Skeletal muscle satellite cell (primary cell): Measurements from ENCODE around the gene LIN7A.

Experiments
- H3K27me3 ChIP-seq: 2 replicates; pipeline ENCODE4 v1.7.0; 2013; ENCODE audit warnings: low read length; ENCODE audit not compliant: control insufficient read depth, insufficient read depth
- H3K36me3 ChIP-seq: 2 replicates; pipeline ENCODE4 v1.7.0; 2013; ENCODE audit warnings: mild to moderate bottlenecking, control low read depth, low read length; ENCODE audit not compliant: insufficient read depth
- H3K4me1 ChIP-seq: 2 replicates; pipeline ENCODE4 v1.7.0; 2013; ENCODE audit warnings: low read length; ENCODE audit not compliant: control insufficient read depth, insufficient read depth
- H3K4me2 ChIP-seq: 2 replicates; pipeline ENCODE4 v1.7.0; 2013; ENCODE audit warnings: mild to moderate bottlenecking, low read length
- H3K4me3 ChIP-seq: 2 replicates; pipeline ENCODE4 v1.7.0; 2013; ENCODE audit warnings: low read length
- H3K9ac ChIP-seq: 2 replicates; pipeline ENCODE4 v1.7.0; 2013; ENCODE audit warnings: mild to moderate bottlenecking, low read depth, low read length, moderate library complexity
- H3K9me3 ChIP-seq: replicated peaks from 2 replicates; pipeline ENCODE4 v1.7.0; 2013; ENCODE audit warnings: mild to moderate bottlenecking, control low read depth, low read length

Gene LIN7A

GRCh38 chr12:80857311-80857710, 80.4 kb downstream of the LIN7A start:
- Histone ChIP-seq H3K36me3 (no peaks in the 10 kb centered on the region), H3K27me3 (no peaks in the 10 kb centered on the region), H3K4me1 (peaks cover 30% of the 10 kb centered on the region), H3K9ac (no peak overlapping the region), H3K4me3 (no peak overlapping the region), H3K4me2 (no peak overlapping the region), H3K9me3 (no peaks in the 10 kb centered on the region)

DNA sequence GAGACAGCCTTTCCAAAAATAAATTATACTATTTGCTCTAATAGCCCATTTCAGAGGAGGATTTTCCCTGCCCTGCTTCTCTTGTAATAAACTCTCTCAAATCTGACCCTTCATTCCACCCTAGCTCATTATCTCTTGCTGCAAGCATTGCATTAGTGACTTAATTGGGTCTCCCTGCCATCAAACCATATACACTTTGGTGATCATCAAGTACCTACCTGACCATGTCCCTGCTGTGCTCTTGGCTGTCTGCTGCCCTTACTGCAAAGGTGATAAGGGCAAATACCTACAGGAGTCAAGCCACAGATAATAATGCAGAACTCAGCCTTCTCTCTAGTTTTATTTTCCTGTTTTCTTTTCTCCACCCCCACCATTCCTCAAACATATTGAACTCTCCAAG, 88.4 kb downstream of the LIN7A start:
- Histone ChIP-seq H3K9me3 (no peaks in the 10 kb centered on the region), H3K36me3 (no peaks in the 10 kb centered on the region), H3K4me2 (no peak overlapping the region), H3K27me3 (no peaks in the 10 kb centered on the region), H3K4me1 (no peaks in the 10 kb centered on the region), H3K4me3 (no peak overlapping the region), H3K9ac (no peak overlapping the region)

- no peaks in the 10 kb centered on the region for H3K4me1 ChIP-seq
- H3K36me3 ChIP-seq = no peaks in the 10 kb centered on the region
- H3K9ac ChIP-seq = no peak overlapping the region
- no peak overlapping the region for H3K4me3 ChIP-seq
- H3K9me3 ChIP-seq = no peaks in the 10 kb centered on the region
- H3K4me2 ChIP-seq = no peak overlapping the region
- H3K27me3 ChIP-seq = no peaks in the 10 kb centered on the region
These were observed 88.9 kb downstream of the LIN7A start for GRCh38 chr12:80848858-80849257.

DNA sequence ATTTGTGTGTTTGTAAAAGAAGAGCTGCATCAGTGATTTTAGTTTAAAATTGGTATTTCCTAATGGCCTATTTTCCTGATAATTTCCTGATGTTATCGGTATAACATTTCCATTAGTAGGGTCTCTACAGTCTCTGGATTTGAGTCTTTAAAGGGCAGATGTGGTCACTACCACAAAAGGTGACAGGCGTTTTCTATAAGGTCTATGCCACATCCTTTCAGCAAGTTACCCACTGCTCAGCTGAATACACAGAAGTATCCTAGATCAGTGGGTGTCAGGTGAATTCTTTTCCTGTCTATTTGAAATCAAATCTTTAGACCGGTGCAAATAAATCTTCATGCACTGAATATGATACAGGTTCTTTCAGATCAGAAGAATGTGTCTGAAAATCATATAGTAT, 90.2 kb downstream of the LIN7A start:
- Histone ChIP-seq H3K9me3 (no peaks in the 10 kb centered on the region), H3K4me1 (no peaks in the 10 kb centered on the region), H3K4me2 (no peak overlapping the region), H3K36me3 (no peaks in the 10 kb centered on the region), H3K9ac (no peak overlapping the region), H3K4me3 (no peak overlapping the region), H3K27me3 (no peaks in the 10 kb centered on the region)

DNA sequence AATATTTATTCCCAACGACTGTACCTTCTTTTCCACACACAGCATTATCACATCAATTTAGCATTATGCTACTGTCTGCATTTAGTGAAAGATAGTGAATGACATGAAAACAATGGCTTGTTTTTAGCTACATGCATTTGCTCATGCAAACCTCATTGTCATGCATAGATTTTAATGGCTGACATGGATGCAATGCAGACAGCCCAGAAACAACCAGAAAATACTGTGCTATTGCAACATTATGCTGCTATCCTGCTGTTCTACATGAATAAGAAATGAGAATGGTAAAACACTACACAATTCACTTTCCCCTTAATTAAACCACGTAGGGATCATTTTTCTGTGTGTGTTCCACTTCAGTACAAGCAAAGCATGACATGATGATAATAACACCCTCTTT, 90.8 kb downstream of the LIN7A start:
- Histone ChIP-seq H3K9ac (no peak overlapping the region), H3K4me3 (no peak overlapping the region), H3K36me3 (no peaks in the 10 kb centered on the region), H3K9me3 (no peaks in the 10 kb centered on the region), H3K4me2 (no peak overlapping the region), H3K27me3 (no peaks in the 10 kb centered on the region), H3K4me1 (no peaks in the 10 kb centered on the region)

DNA sequence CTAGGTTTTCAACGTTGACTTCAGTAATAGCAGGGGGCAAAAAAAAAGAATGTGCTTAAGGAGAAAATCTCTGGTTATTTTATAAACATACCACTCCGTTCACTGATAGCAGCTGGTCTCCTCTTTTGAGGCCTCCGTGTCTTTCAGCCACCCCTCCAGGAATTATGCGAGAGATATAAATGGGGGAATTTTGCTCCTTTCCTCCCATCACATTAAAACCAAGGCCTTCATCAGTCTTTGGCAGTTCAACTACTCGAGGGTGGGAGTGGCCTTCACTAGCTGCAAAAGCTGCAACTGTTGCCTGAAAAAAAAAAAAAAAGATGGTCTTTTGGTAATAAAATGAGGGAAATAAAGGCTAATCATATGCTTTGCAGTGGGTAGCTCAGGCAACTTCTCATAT, 92.1 kb downstream of the LIN7A start:
- Histone ChIP-seq H3K4me2 (no peak overlapping the region), H3K4me1 (no peaks in the 10 kb centered on the region), H3K4me3 (no peak overlapping the region), H3K36me3 (no peaks in the 10 kb centered on the region), H3K9ac (no peak overlapping the region), H3K27me3 (no peaks in the 10 kb centered on the region), H3K9me3 (no peaks in the 10 kb centered on the region)

GRCh38 chr12:80843969-80844368, 93.8 kb downstream of the LIN7A start:
- Histone ChIP-seq H3K9me3 (no peaks in the 10 kb centered on the region), H3K4me3 (no peak overlapping the region), H3K4me2 (no peak overlapping the region), H3K4me1 (no peaks in the 10 kb centered on the region), H3K27me3 (no peaks in the 10 kb centered on the region), H3K9ac (no peak overlapping the region), H3K36me3 (no peaks in the 10 kb centered on the region)

DNA sequence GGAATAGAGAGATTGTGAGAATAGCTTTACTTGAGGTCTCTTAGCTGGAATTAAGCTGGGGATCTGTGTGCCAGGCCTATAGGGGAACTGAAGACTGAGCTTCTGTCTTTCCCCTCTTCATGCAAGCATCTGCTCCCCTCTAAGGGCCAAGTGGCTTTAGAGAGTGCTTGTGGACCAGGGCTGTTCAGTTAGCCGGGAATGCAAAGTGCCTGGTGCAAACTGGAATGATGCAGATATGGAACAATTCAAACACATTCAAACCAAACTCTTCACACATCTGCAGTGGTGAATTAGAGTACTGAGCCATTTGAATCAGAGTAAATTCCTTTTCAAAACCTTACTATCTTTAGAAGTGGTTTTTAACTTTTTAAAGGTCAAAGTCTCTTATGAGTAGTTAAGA, 99.0 kb downstream of the LIN7A start:
- H3K4me2 ChIP-seq = no peak overlapping the region
- no peaks in the 10 kb centered on the region for H3K36me3 ChIP-seq
- H3K4me3 ChIP-seq = no peak overlapping the region
- no peaks in the 10 kb centered on the region for H3K9me3 ChIP-seq
- H3K4me1 ChIP-seq = no peaks in the 10 kb centered on the region
- no peak overlapping the region for H3K9ac ChIP-seq
- no peaks in the 10 kb centered on the region for H3K27me3 ChIP-seq

DNA sequence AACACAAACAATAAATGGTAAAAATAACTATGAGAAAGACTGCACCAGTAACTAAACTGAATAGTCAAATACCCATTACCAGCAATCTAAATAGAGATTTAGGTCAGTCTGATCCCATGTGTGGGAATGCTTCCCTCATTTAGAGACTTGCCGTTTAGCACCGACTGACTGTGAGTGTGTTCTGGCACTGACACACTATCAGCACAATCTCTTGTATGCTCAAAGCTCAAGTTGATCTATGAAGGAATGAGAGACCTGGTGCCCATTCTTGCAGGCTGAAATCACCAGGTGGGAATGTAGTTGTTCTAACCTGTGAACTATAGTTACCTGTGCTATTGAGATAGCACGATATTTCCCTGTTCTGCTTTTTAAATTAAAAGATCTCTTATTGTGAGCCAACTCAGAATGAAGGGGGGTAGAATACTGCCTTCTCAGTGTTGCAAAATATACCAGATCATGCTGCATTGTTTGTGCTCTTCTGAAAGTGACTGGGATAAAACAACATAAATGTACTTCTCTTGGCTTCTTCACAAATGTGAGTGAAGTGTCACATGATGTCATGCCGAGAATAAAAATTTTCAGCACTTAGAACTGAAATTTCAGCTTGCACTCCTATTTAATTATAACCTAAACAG, 99.6 kb downstream of the LIN7A start:
- Histone ChIP-seq H3K9ac (no peak overlapping the region), H3K4me2 (no peak overlapping the region), H3K4me1 (no peaks in the 10 kb centered on the region), H3K36me3 (no peaks in the 10 kb centered on the region), H3K4me3 (no peak overlapping the region), H3K27me3 (no peaks in the 10 kb centered on the region), H3K9me3 (no peaks in the 10 kb centered on the region)

GRCh38 chr12:80837342-80837978, 100.3 kb downstream of the LIN7A start:
- no peaks in the 10 kb centered on the region for H3K4me1 ChIP-seq

GRCh38 chr12:80834724-80835123, 103.0 kb downstream of the LIN7A start:
- H3K4me1 ChIP-seq = no peaks in the 10 kb centered on the region
- no peak overlapping the region for H3K9ac ChIP-seq
- no peaks in the 10 kb centered on the region for H3K27me3 ChIP-seq
- no peak overlapping the region for H3K4me2 ChIP-seq
- H3K4me3 ChIP-seq = no peak overlapping the region
- no peaks in the 10 kb centered on the region for H3K36me3 ChIP-seq
- H3K9me3 ChIP-seq = no peaks in the 10 kb centered on the region

More at GRCh38 chr12:80837342-80837978, 100.3 kb downstream of the LIN7A start:
- H3K4me2 ChIP-seq = no peak overlapping the region
- H3K27me3 ChIP-seq = no peaks in the 10 kb centered on the region
- no peaks in the 10 kb centered on the region for H3K9me3 ChIP-seq
- no peaks in the 10 kb centered on the region for H3K36me3 ChIP-seq
- no peak overlapping the region for H3K4me3 ChIP-seq
- H3K9ac ChIP-seq = no peak overlapping the region

GRCh38 chr12:80830533-80831088, 107.1 kb downstream of the LIN7A start:
- no peaks in the 10 kb centered on the region for H3K36me3 ChIP-seq
- H3K9ac ChIP-seq = no peak overlapping the region
- no peak overlapping the region for H3K4me2 ChIP-seq
- no peaks in the 10 kb centered on the region for H3K27me3 ChIP-seq
- H3K4me3 ChIP-seq = no peak overlapping the region
- no peaks in the 10 kb centered on the region for H3K4me1 ChIP-seq
- H3K9me3 ChIP-seq = no peaks in the 10 kb centered on the region
